Neutrophil (primary cell): Measurements from ENCODE around the gene GALNT10.

Experiments used
- H3K27ac ChIP-seq: fragments of 200-600 bp; sonication (generic); 2 replicates; pipeline ENCODE4 v1.5.1; 2016; ENCODE audit warnings: mild to moderate bottlenecking, moderate library complexity
- H3K27me3 ChIP-seq: fragments of 200-600 bp; sonication (generic); 2 replicates; pipeline ENCODE4 v1.6.0; 2016; ENCODE audit warnings: mild to moderate bottlenecking
- H3K36me3 ChIP-seq: fragments of 200-600 bp; sonication (generic); 2 replicates; pipeline ENCODE4 v1.5.1; 2017
- H3K4me1 ChIP-seq, 2 experiments: fragments of 200-600 bp in 1 of 2; sonication (generic) in 1 of 2; 1 replicate in 1 of 2; 2 replicates in 1 of 2; pipeline versions ENCODE4 v1.5.1 to v1.6.1; 2013 to 2016; ENCODE audit warnings: low read depth in 1 of 2, low read length in 1 of 2, mild to moderate bottlenecking in 1 of 2, moderate library complexity in 1 of 2; ENCODE audit not compliant: control insufficient read depth in 1 of 2, insufficient read depth in 1 of 2
- H3K4me3 ChIP-seq, 2 experiments: fragments of 200-600 bp in 1 of 2; sonication (generic) in 1 of 2; 1 replicate in 1 of 2; 2 replicates in 1 of 2; pipeline ENCODE4 v1.5.1; 2013 to 2016; ENCODE audit warnings: low read depth in 1 of 2, low read length in 1 of 2, mild to moderate bottlenecking in 1 of 2, moderate library complexity in 1 of 2
- H3K9me3 ChIP-seq: fragments of 200-600 bp; sonication (generic); 2 replicates; pipeline ENCODE4 v1.5.1; 2016
- TF ChIP-seq, protein P1 (sequence below): fragments of 200-600 bp; sonication (generic); IDR thresholded peaks from 2 replicates; pipeline ENCODE4 v1.5.1; 2016; ENCODE audit warnings: antibody characterized with exemption

The GALNT10 gene

DNA sequence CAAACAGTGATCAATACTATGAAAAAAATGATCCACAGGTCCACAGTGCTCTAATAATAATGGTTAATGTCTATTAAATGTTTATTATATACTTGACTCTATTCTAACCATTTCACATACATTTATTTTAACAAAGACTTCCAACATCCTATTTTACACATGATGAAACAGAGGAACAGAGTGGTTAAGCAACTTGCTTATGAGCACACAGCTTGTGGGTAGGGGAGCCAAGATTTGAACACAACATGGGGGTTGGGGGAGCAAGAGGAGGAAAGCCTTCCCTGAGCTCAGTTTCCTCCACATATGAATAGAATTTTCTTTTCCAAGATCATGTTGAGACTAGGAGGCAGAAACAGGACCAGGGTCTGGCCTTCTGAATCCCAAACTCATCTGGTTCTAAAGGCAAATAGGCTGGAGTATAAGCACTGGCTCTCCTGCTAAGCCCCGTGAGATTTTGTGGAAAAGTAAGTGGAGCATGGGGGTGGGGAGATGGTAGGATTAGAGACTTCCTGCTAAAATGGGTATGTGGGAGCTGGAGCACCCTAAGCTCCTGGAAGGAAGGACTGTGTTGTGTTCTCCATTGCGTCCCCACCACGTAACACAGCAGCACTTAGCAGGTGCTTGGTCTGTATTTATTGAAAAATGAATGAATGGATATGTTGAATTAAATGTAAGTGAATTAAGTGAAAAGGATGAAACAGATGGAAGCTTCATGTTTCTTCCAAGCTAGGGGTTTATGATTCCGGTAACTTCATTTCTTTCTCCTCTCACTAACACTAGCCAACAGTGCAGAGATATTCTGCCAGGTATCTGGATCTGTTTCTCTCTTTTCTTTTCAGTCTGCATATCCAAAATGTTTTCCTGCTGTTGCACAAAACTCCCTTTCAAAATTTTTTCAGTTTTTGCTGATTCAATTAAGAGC is 26.9 kb upstream of the GALNT10 start:
- Histone ChIP-seq H3K27me3 (peaks cover 65% of the 10 kb centered on the region), H3K4me3 (no peak overlapping the region), H3K27ac (no peak overlapping the region), H3K4me1 (peaks cover 6 to 19% of the 10 kb centered on the region in 2 experiments), H3K36me3 (no peaks in the 10 kb centered on the region), H3K9me3 (no peaks in the 10 kb centered on the region)
- TF ChIP-seq, protein P1, sequence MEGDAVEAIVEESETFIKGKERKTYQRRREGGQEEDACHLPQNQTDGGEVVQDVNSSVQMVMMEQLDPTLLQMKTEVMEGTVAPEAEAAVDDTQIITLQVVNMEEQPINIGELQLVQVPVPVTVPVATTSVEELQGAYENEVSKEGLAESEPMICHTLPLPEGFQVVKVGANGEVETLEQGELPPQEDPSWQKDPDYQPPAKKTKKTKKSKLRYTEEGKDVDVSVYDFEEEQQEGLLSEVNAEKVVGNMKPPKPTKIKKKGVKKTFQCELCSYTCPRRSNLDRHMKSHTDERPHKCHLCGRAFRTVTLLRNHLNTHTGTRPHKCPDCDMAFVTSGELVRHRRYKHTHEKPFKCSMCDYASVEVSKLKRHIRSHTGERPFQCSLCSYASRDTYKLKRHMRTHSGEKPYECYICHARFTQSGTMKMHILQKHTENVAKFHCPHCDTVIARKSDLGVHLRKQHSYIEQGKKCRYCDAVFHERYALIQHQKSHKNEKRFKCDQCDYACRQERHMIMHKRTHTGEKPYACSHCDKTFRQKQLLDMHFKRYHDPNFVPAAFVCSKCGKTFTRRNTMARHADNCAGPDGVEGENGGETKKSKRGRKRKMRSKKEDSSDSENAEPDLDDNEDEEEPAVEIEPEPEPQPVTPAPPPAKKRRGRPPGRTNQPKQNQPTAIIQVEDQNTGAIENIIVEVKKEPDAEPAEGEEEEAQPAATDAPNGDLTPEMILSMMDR = no peak

- peaks cover 6 to 19% of the 10 kb centered on the region in 2 experiments for H3K4me1 ChIP-seq
- H3K9me3 ChIP-seq = no peaks in the 10 kb centered on the region
- TF ChIP-seq, protein P1 = no peak
- peaks cover 59% of the 10 kb centered on the region for H3K27me3 ChIP-seq
- no peak overlapping the region for H3K4me3 ChIP-seq
- H3K36me3 ChIP-seq = no peaks in the 10 kb centered on the region
- no peak overlapping the region for H3K27ac ChIP-seq
These were observed 26.3 kb upstream of the GALNT10 start for GRCh38 chr5:154164249-154164581.

DNA sequence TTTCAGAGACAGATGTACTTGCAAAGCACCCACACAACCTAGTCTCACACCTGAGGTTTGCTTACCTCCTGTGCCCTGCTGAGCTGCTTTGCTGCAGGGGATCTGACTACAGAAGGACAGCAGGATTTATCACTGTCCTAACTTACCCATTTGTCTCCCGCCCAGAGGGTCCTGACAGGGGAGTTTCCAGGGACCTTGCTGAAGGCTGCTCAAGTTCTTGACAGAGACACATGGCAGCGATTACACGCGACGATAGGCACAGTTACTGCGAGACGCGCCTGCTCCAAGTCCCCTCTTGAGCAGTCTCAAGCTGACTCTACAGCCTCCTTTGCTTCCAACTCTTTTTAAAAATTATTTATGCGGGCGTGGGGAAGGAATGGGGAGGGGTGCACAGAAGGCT is 24.6 kb upstream of the GALNT10 start:
- H3K9me3 ChIP-seq = no peaks in the 10 kb centered on the region
- no peak overlapping the region for H3K4me3 ChIP-seq
- H3K27me3 ChIP-seq = peaks cover 43% of the 10 kb centered on the region
- H3K27ac ChIP-seq = no peak overlapping the region
- no peaks in the 10 kb centered on the region for H3K36me3 ChIP-seq
- TF ChIP-seq, protein P1 = no peak
- peaks cover 6 to 19% of the 10 kb centered on the region in 2 experiments for H3K4me1 ChIP-seq

DNA sequence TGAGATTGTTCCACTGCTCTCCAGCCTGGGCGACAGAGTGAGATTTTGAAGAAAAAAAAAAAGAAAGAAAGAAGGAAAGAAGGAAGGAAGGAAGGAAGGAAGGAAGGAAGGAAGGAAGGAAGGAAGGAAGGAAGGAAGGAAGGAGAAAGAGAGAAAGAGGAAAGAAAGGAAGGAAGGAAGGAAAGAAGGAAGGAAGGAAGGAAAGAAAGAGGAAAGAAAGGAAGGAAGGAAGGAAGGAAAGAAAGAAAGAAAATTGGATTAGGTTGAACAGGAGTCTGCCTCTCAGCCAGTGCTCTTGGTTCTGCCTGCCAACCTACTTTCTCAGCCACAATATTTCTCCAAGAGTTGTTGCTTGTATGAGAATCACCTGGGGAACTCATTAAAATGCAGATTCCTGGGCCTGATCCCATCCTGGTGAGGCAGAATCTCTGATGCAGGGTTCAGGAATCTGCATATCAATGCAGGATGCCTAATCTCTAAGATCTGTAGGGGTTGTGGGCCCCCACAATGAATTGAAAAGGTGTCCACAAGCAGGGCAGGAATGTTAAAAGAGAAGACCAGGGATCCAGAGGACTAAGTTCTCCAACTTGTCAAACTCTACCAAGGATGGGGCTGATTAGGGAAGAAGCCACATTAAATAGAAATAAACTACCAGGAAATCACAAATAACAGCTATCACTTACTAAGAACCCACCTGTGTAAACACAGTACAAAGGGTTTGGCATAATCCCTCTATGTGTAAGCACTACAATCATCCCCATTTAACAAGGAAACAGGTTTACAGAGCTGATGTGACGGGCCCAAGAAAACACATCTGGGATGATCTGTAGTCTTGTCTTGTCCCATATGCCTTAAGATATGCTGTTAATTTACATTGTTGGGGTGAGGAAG is 23.4 kb upstream of the GALNT10 start:
- peaks cover 6 to 19% of the 10 kb centered on the region in 2 experiments for H3K4me1 ChIP-seq
- H3K27me3 ChIP-seq = peaks cover 37% of the 10 kb centered on the region
- TF ChIP-seq, protein P1 = no peak
- H3K4me3 ChIP-seq = no peak overlapping the region
- H3K36me3 ChIP-seq = no peaks in the 10 kb centered on the region
- H3K9me3 ChIP-seq = no peaks in the 10 kb centered on the region
- H3K27ac ChIP-seq = no peak overlapping the region

DNA sequence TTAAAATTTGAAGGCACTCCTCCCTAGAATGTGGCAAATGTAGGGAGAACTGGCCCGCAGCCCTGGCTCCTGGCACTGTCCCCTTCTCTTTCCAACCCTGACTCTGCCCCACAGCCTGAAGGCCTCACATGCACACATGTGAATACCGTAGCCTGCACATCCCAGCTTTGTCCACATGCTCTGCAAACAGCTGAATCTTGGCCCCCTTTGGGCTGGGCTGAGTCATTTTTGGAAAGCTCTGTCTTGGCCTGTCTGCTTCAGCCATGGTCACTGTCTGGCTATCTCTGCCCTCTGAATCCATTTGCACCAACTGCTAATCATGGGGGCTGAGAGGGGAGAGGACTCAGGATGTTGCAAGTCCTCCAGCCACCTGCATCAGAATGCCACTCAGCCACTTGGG is 22.1 kb upstream of the GALNT10 start:
- H3K9me3 ChIP-seq = no peaks in the 10 kb centered on the region
- TF ChIP-seq, protein P1 = no peak

More for the DNA sequence above, 22.1 kb upstream of the GALNT10 start:
- no peak overlapping the region for H3K27ac ChIP-seq
- H3K36me3 ChIP-seq = no peaks in the 10 kb centered on the region
- H3K27me3 ChIP-seq = peaks cover 26% of the 10 kb centered on the region
- H3K4me3 ChIP-seq = no peak overlapping the region
- peaks cover 5 to 11% of the 10 kb centered on the region in 2 experiments for H3K4me1 ChIP-seq
